Stimulated activated naive CD8-positive, alpha-beta T cell treated with anti-CD3 and anti-CD28 coated beads, Interleukin-15, amount 100 ng/mL, for 72 hours (primary cell): Measurements from ENCODE around the gene RYR2.
"Not testable (repeated sequence)": the region's sequence is repeated elsewhere in the genome, so short reads cannot be mapped to it uniquely, and the experiment has no call there.

Source experiments
- ATAC-seq: fragments of 150-1000 bp; cut with Tn5 transposase; 2 replicates; pipeline ENCODE4 v1.10.0; 2021; ENCODE audit warnings: mild to moderate bottlenecking, moderate library complexity
- DNase-seq, 2 donors: peaks; one replicate each; pipeline ENCODE4 v3.0.0; 2021 to 2022
- H3K27ac Mint-ChIP-seq, 2 donors: one replicate each; pipeline ENCODE4 v1.8.0; 2022; ENCODE audit warnings: mild to moderate bottlenecking in 2 of 2, mixed read lengths in 2 of 2, moderate library complexity in 2 of 2
- H3K27me3 Mint-ChIP-seq: one replicate; pipeline ENCODE4 v1.8.0; 2022; ENCODE audit warnings: mixed read lengths
- H3K4me1 Mint-ChIP-seq: one replicate; pipeline ENCODE4 v1.8.0; 2022; ENCODE audit warnings: mild to moderate bottlenecking, mixed read lengths
- H3K4me3 Mint-ChIP-seq, 2 donors: one replicate each; pipeline ENCODE4 v1.8.0; 2022; ENCODE audit warnings: mild to moderate bottlenecking in 2 of 2, mixed read lengths in 2 of 2, moderate library complexity in 1 of 2
- H3K9me3 Mint-ChIP-seq, 2 donors: one replicate each; pipeline ENCODE4 v1.8.0; 2022; ENCODE audit warnings: mixed read lengths in 2 of 2

Gene RYR2

GRCh38 chr1:237309595-237310118, 267.7 kb downstream of the RYR2 start:
- H3K27ac Mint-ChIP-seq = no peak overlapping the region

GRCh38 chr1:237316352-237316751, 274.4 kb downstream of the RYR2 start:
- Mint-ChIP-seq H3K4me1 (no peaks in the 10 kb centered on the region), H3K4me3 (no peak overlapping the region), H3K27ac (no peak overlapping the region), H3K9me3 (peaks cover 5 to 7% of the 10 kb centered on the region in 2 donors), H3K27me3 (no peaks in the 10 kb centered on the region)
- DNase-seq (no peak), ATAC-seq (no peak)

More at GRCh38 chr1:237309595-237310118, 267.7 kb downstream of the RYR2 start:
- DNase-seq (no peak), ATAC-seq (peak; percentile 18)
- no peaks in the 10 kb centered on the region for H3K4me1 Mint-ChIP-seq
- no peaks in the 10 kb centered on the region for H3K27me3 Mint-ChIP-seq
- peaks cover 5 to 7% of the 10 kb centered on the region in 2 donors for H3K9me3 Mint-ChIP-seq
- no peak overlapping the region for H3K4me3 Mint-ChIP-seq

GRCh38 chr1:237318748-237319147, 276.8 kb downstream of the RYR2 start:
- no peak overlapping the region for H3K27ac Mint-ChIP-seq
- ATAC-seq (no peak), DNase-seq (no peak)
- H3K27me3 Mint-ChIP-seq = no peaks in the 10 kb centered on the region
- no peak overlapping the region for H3K4me3 Mint-ChIP-seq
- no peaks in the 10 kb centered on the region for H3K4me1 Mint-ChIP-seq
- no peaks in the 10 kb centered on the region for H3K9me3 Mint-ChIP-seq

- Mint-ChIP-seq H3K27me3 (no peaks in the 10 kb centered on the region), H3K9me3 (no peaks in the 10 kb centered on the region), H3K27ac (no peak overlapping the region), H3K4me1 (no peaks in the 10 kb centered on the region), H3K4me3 (no peak overlapping the region)
- no peak for ATAC-seq
- DNase-seq = no peak
These were observed 278.9 kb downstream of the RYR2 start for GRCh38 chr1:237320890-237321289.

- no peaks in the 10 kb centered on the region for H3K4me1 Mint-ChIP-seq
- no peaks in the 10 kb centered on the region for H3K27me3 Mint-ChIP-seq
- no peak overlapping the region for H3K27ac Mint-ChIP-seq
- no peak overlapping the region for H3K4me3 Mint-ChIP-seq
- no peak for ATAC-seq
- DNase-seq = no peak
- H3K9me3 Mint-ChIP-seq = no peaks in the 10 kb centered on the region
These were observed 282.2 kb downstream of the RYR2 start for GRCh38 chr1:237324226-237324625.

- H3K27ac Mint-ChIP-seq = no peak overlapping the region
- DNase-seq (no peak), ATAC-seq (no peak)
- no peaks in the 10 kb centered on the region for H3K9me3 Mint-ChIP-seq
- no peaks in the 10 kb centered on the region for H3K4me1 Mint-ChIP-seq
- no peaks in the 10 kb centered on the region for H3K27me3 Mint-ChIP-seq
- no peak overlapping the region for H3K4me3 Mint-ChIP-seq
These were observed 285.1 kb downstream of the RYR2 start for GRCh38 chr1:237327061-237327460.

- Mint-ChIP-seq H3K4me3 (no peak overlapping the region), H3K9me3 (no peaks in the 10 kb centered on the region), H3K27me3 (no peaks in the 10 kb centered on the region), H3K27ac (no peak overlapping the region), H3K4me1 (no peaks in the 10 kb centered on the region)
- DNase-seq = no peak
- no peak for ATAC-seq
These were observed 298.9 kb downstream of the RYR2 start for GRCh38 chr1:237340892-237341291.

GRCh38 chr1:237341391-237341790, 299.4 kb downstream of the RYR2 start:
- Mint-ChIP-seq H3K4me1 (no peaks in the 10 kb centered on the region), H3K4me3 (no peak overlapping the region), H3K9me3 (no peaks in the 10 kb centered on the region), H3K27me3 (no peaks in the 10 kb centered on the region), H3K27ac (no peak overlapping the region)
- ATAC-seq = no peak
- no peak for DNase-seq

- ATAC-seq = no peak
- Mint-ChIP-seq H3K9me3 (no peaks in the 10 kb centered on the region), H3K27ac (no peak overlapping the region)
These were observed 300.7 kb downstream of the RYR2 start for GRCh38 chr1:237342730-237343129.

GRCh38 chr1:237352747-237353146, 310.8 kb downstream of the RYR2 start:
- Mint-ChIP-seq H3K27me3 (no peaks in the 10 kb centered on the region), H3K4me1 (no peaks in the 10 kb centered on the region), H3K4me3 (no peak overlapping the region), H3K27ac (no peak overlapping the region), H3K9me3 (no peaks in the 10 kb centered on the region)
- no peak for DNase-seq
- no peak for ATAC-seq

More at GRCh38 chr1:237342730-237343129, 300.7 kb downstream of the RYR2 start:
- Mint-ChIP-seq H3K4me3 (no peak overlapping the region), H3K27me3 (no peaks in the 10 kb centered on the region), H3K4me1 (no peaks in the 10 kb centered on the region)
- DNase-seq = no peak

- Mint-ChIP-seq H3K9me3 (no peaks in the 10 kb centered on the region), H3K27me3 (no peaks in the 10 kb centered on the region), H3K4me1 (no peaks in the 10 kb centered on the region), H3K4me3 (no peak overlapping the region), H3K27ac (no peak overlapping the region)
- ATAC-seq (no peak), DNase-seq (no peak)
These were observed 311.9 kb downstream of the RYR2 start for GRCh38 chr1:237353918-237354317.

GRCh38 chr1:237355022-237355421, 313.0 kb downstream of the RYR2 start:
- H3K9me3 Mint-ChIP-seq = no peaks in the 10 kb centered on the region
- DNase-seq (no peak), ATAC-seq (no peak)
- H3K27ac Mint-ChIP-seq = no peak overlapping the region
- H3K27me3 Mint-ChIP-seq = no peaks in the 10 kb centered on the region
- no peak overlapping the region for H3K4me3 Mint-ChIP-seq
- no peaks in the 10 kb centered on the region for H3K4me1 Mint-ChIP-seq

GRCh38 chr1:237358555-237358954, 316.6 kb downstream of the RYR2 start:
- Mint-ChIP-seq H3K4me3 (no peak overlapping the region), H3K9me3 (no peaks in the 10 kb centered on the region), H3K27me3 (peaks cover 8% of the 10 kb centered on the region), H3K27ac (no peak overlapping the region), H3K4me1 (no peaks in the 10 kb centered on the region)
- no peak for DNase-seq
- no peak for ATAC-seq

- H3K4me1 Mint-ChIP-seq = no peaks in the 10 kb centered on the region
- DNase-seq (no peak), ATAC-seq (no peak)
- no peak overlapping the region for H3K4me3 Mint-ChIP-seq
- H3K9me3 Mint-ChIP-seq = no peaks in the 10 kb centered on the region
- peaks cover under 1% of the 10 kb centered on the region for H3K27me3 Mint-ChIP-seq
- H3K27ac Mint-ChIP-seq = no peak overlapping the region
These were observed 325.8 kb downstream of the RYR2 start for GRCh38 chr1:237367758-237368157.

- H3K27me3 Mint-ChIP-seq = not testable (repeated sequence)
These were observed 329.5 kb downstream of the RYR2 start for GRCh38 chr1:237371477-237371876.

GRCh38 chr1:237383791-237384190, 341.8 kb downstream of the RYR2 start:
- ATAC-seq = no peak
- Mint-ChIP-seq H3K27me3 (no peaks in the 10 kb centered on the region), H3K27ac (no peak overlapping the region), H3K4me3 (no peak overlapping the region), H3K9me3 (no peaks in the 10 kb centered on the region), H3K4me1 (no peaks in the 10 kb centered on the region)
- no peak for DNase-seq

More at GRCh38 chr1:237371477-237371876, 329.5 kb downstream of the RYR2 start:
- H3K9me3 Mint-ChIP-seq, H3K4me1 Mint-ChIP-seq, H3K27ac Mint-ChIP-seq, ATAC-seq, H3K4me3 Mint-ChIP-seq, DNase-seq: not testable (repeated sequence)

GRCh38 chr1:237384213-237384612, 342.2 kb downstream of the RYR2 start:
- Mint-ChIP-seq H3K27ac (no peak overlapping the region), H3K27me3 (no peaks in the 10 kb centered on the region), H3K4me3 (no peak overlapping the region), H3K4me1 (no peaks in the 10 kb centered on the region), H3K9me3 (no peaks in the 10 kb centered on the region)
- DNase-seq (no peak), ATAC-seq (no peak)
